Measurements from ENCODE around the gene COMT.
"Not testable (repeated sequence)": the region's sequence is repeated elsewhere in the genome, so short reads cannot be mapped to it uniquely, and the experiment has no call there.

Gene COMT

GRCh38 chr22:19900707-19901436 lies 40.7 kb upstream of the COMT start:
- Histone ChIP-seq H3K4me3 (ENCODE audit: low read depth, low read length) (no peak overlapping the region), H3K4me1 (ENCODE audit: control insufficient read depth, insufficient read depth, low read length) (peaks cover 12% of the 10 kb centered on the region; the same call in 1 of the 2 replicates), H3K36me3 (ENCODE audit: control insufficient read depth, insufficient read depth, low read length) (no peaks in the 10 kb centered on the region), H3K27me3 (ENCODE audit: control insufficient read depth, insufficient read depth, low read length) (no peaks in the 10 kb centered on the region), H3K27ac (ENCODE audit: low read depth, low read length) (no peak overlapping the region), H3K9me3 (ENCODE audit: control insufficient read depth, insufficient read depth, low read length) (no peaks in the 10 kb centered on the region), H3K9ac (ENCODE audit: low read depth, low read length) (no peak overlapping the region)

GRCh38 chr22:19901577-19902244 lies 39.9 kb upstream of the COMT start:
- peaks cover 12% of the 10 kb centered on the region; the same call in 1 of the 2 replicates for H3K4me1 ChIP-seq (ENCODE audit: control insufficient read depth, insufficient read depth, low read length)
- H3K27ac ChIP-seq (ENCODE audit: low read depth, low read length), result no peak overlapping the region
- H3K27me3 ChIP-seq (ENCODE audit: control insufficient read depth, insufficient read depth, low read length), result no peaks in the 10 kb centered on the region
- H3K4me3 ChIP-seq (ENCODE audit: low read depth, low read length), result no peak overlapping the region
- no peak overlapping the region for H3K9ac ChIP-seq (ENCODE audit: low read depth, low read length)
- no peaks in the 10 kb centered on the region for H3K36me3 ChIP-seq (ENCODE audit: control insufficient read depth, insufficient read depth, low read length)
- no peaks in the 10 kb centered on the region for H3K9me3 ChIP-seq (ENCODE audit: control insufficient read depth, insufficient read depth, low read length)

GRCh38 chr22:19902245-19902715 lies 39.3 kb upstream of the COMT start:
- Histone ChIP-seq H3K9me3 (ENCODE audit: control insufficient read depth, insufficient read depth, low read length) (no peaks in the 10 kb centered on the region), H3K27me3 (ENCODE audit: control insufficient read depth, insufficient read depth, low read length) (no peaks in the 10 kb centered on the region), H3K9ac (ENCODE audit: low read depth, low read length) (no peak overlapping the region), H3K36me3 (ENCODE audit: control insufficient read depth, insufficient read depth, low read length) (no peaks in the 10 kb centered on the region), H3K4me3 (ENCODE audit: low read depth, low read length) (no peak overlapping the region), H3K27ac (ENCODE audit: low read depth, low read length) (no peak overlapping the region), H3K4me1 (ENCODE audit: control insufficient read depth, insufficient read depth, low read length) (peaks cover 12% of the 10 kb centered on the region; the same call in 1 of the 2 replicates)

GRCh38 chr22:19903031-19903430 lies 38.5 kb upstream of the COMT start:
- Histone ChIP-seq H3K4me1 (ENCODE audit: control insufficient read depth, insufficient read depth, low read length) (peaks cover 12% of the 10 kb centered on the region; the same call in 1 of the 2 replicates), H3K9me3 (ENCODE audit: control insufficient read depth, insufficient read depth, low read length) (no peaks in the 10 kb centered on the region), H3K36me3 (ENCODE audit: control insufficient read depth, insufficient read depth, low read length) (no peaks in the 10 kb centered on the region), H3K4me3 (ENCODE audit: low read depth, low read length) (no peak overlapping the region), H3K27me3 (ENCODE audit: control insufficient read depth, insufficient read depth, low read length) (no peaks in the 10 kb centered on the region), H3K27ac (ENCODE audit: low read depth, low read length) (no peak overlapping the region), H3K9ac (ENCODE audit: low read depth, low read length) (no peak overlapping the region)

- Histone ChIP-seq H3K36me3 (ENCODE audit: control insufficient read depth, insufficient read depth, low read length) (no peaks in the 10 kb centered on the region), H3K9me3 (ENCODE audit: control insufficient read depth, insufficient read depth, low read length) (no peaks in the 10 kb centered on the region), H3K4me1 (ENCODE audit: control insufficient read depth, insufficient read depth, low read length) (peaks cover 12% of the 10 kb centered on the region; the same call in 1 of the 2 replicates), H3K27me3 (ENCODE audit: control insufficient read depth, insufficient read depth, low read length) (no peaks in the 10 kb centered on the region), H3K27ac (ENCODE audit: low read depth, low read length) (no peak overlapping the region), H3K4me3 (ENCODE audit: low read depth, low read length) (no peak overlapping the region), H3K9ac (ENCODE audit: low read depth, low read length) (no peak overlapping the region)
These were observed 38.1 kb upstream of the COMT start for GRCh38 chr22:19903513-19903912.

GRCh38 chr22:19904174-19904856 lies 37.3 kb upstream of the COMT start:
- Histone ChIP-seq H3K4me3 (ENCODE audit: low read depth, low read length) (no peak overlapping the region), H3K27me3 (ENCODE audit: control insufficient read depth, insufficient read depth, low read length) (no peaks in the 10 kb centered on the region), H3K9me3 (ENCODE audit: control insufficient read depth, insufficient read depth, low read length) (no peaks in the 10 kb centered on the region), H3K4me1 (ENCODE audit: control insufficient read depth, insufficient read depth, low read length) (peaks cover 12% of the 10 kb centered on the region; the same call in 1 of the 2 replicates), H3K27ac (ENCODE audit: low read depth, low read length) (no peak overlapping the region), H3K36me3 (ENCODE audit: control insufficient read depth, insufficient read depth, low read length) (no peaks in the 10 kb centered on the region), H3K9ac (ENCODE audit: low read depth, low read length) (no peak overlapping the region)

GRCh38 chr22:19904935-19905334 lies 36.6 kb upstream of the COMT start:
- Histone ChIP-seq H3K9ac (ENCODE audit: low read depth, low read length) (no peak overlapping the region), H3K4me1 (ENCODE audit: control insufficient read depth, insufficient read depth, low read length) (peaks cover 12% of the 10 kb centered on the region; the same call in 1 of the 2 replicates), H3K4me3 (ENCODE audit: low read depth, low read length) (no peak overlapping the region), H3K27ac (ENCODE audit: low read depth, low read length) (no peak overlapping the region), H3K27me3 (ENCODE audit: control insufficient read depth, insufficient read depth, low read length) (no peaks in the 10 kb centered on the region), H3K36me3 (ENCODE audit: control insufficient read depth, insufficient read depth, low read length) (no peaks in the 10 kb centered on the region), H3K9me3 (ENCODE audit: control insufficient read depth, insufficient read depth, low read length) (no peaks in the 10 kb centered on the region)

- H3K4me1 ChIP-seq (ENCODE audit: control insufficient read depth, insufficient read depth, low read length), result peaks cover 12% of the 10 kb centered on the region; the same call in 1 of the 2 replicates
- no peak overlapping the region for H3K4me3 ChIP-seq (ENCODE audit: low read depth, low read length)
- no peaks in the 10 kb centered on the region for H3K27me3 ChIP-seq (ENCODE audit: control insufficient read depth, insufficient read depth, low read length)
- no peak overlapping the region for H3K9ac ChIP-seq (ENCODE audit: low read depth, low read length)
- no peaks in the 10 kb centered on the region for H3K36me3 ChIP-seq (ENCODE audit: control insufficient read depth, insufficient read depth, low read length)
- no peak overlapping the region for H3K27ac ChIP-seq (ENCODE audit: low read depth, low read length)
- no peaks in the 10 kb centered on the region for H3K9me3 ChIP-seq (ENCODE audit: control insufficient read depth, insufficient read depth, low read length)
These were observed 36.0 kb upstream of the COMT start for GRCh38 chr22:19905347-19906276.

GRCh38 chr22:19906864-19907263 lies 34.7 kb upstream of the COMT start:
- H3K27me3 ChIP-seq (ENCODE audit: control insufficient read depth, insufficient read depth, low read length); H3K4me3 ChIP-seq (ENCODE audit: low read depth, low read length): not testable (repeated sequence)

GRCh38 chr22:19907902-19908301 lies 33.7 kb upstream of the COMT start:
- not testable (repeated sequence) for H3K4me1 ChIP-seq (ENCODE audit: control insufficient read depth, insufficient read depth, low read length); H3K4me3 ChIP-seq (ENCODE audit: low read depth, low read length); H3K9me3 ChIP-seq (ENCODE audit: control insufficient read depth, insufficient read depth, low read length); H3K36me3 ChIP-seq (ENCODE audit: control insufficient read depth, insufficient read depth, low read length); H3K27ac ChIP-seq (ENCODE audit: low read depth, low read length); H3K27me3 ChIP-seq (ENCODE audit: control insufficient read depth, insufficient read depth, low read length); H3K9ac ChIP-seq (ENCODE audit: low read depth, low read length)

More at GRCh38 chr22:19906864-19907263, 34.7 kb upstream of the COMT start:
- not testable (repeated sequence) for H3K9ac ChIP-seq (ENCODE audit: low read depth, low read length); H3K27ac ChIP-seq (ENCODE audit: low read depth, low read length); H3K36me3 ChIP-seq (ENCODE audit: control insufficient read depth, insufficient read depth, low read length); H3K9me3 ChIP-seq (ENCODE audit: control insufficient read depth, insufficient read depth, low read length)
- H3K4me1 ChIP-seq (ENCODE audit: control insufficient read depth, insufficient read depth, low read length), result peaks cover 12% of the 10 kb centered on the region; the same call in 1 of the 2 replicates
